SU-DHL-6 (cell line): ENCODE data around the gene TNFRSF4.

ENCODE experiments used
- H2AFZ ChIP-seq: fragments of 200-600 bp; sonication (generic); 2 replicates; pipeline ENCODE4 v1.6.1; 2014; ENCODE audit warnings: low read depth, mild to moderate bottlenecking, moderate library complexity, mixed read lengths, antibody characterized with exemption, low read length; ENCODE audit not compliant: severe bottlenecking
- H3F3A ChIP-seq: fragments of 200-600 bp; shearing (Covaris generic); 2 replicates; pipeline ENCODE4 v1.6.0; 2016; ENCODE audit warnings: antibody characterized with exemption, mild to moderate bottlenecking; ENCODE audit not compliant: insufficient read depth
- H3K27ac ChIP-seq: fragments of 200-600 bp; sonication (generic); 2 replicates; pipeline ENCODE4 v1.5.1; 2016; ENCODE audit warnings: low read depth, mild to moderate bottlenecking, low read length, moderate library complexity, mixed read lengths
- H3K27me3 ChIP-seq: fragments of 200-600 bp; sonication (generic), shearing (Covaris generic); 2 replicates; pipeline ENCODE4 v1.6.0; 2014; ENCODE audit warnings: mild to moderate bottlenecking, low read length
- H3K36me3 ChIP-seq: fragments of 200-600 bp; sonication (generic); 2 replicates; pipeline ENCODE4 v1.6.1; 2014; ENCODE audit warnings: mild to moderate bottlenecking, low read length, mixed read lengths
- H3K4me2 ChIP-seq: fragments of 300-600, 200-600 bp; shearing (Covaris generic), sonication (generic); 2 replicates; pipeline ENCODE4 v1.6.0; 2014; ENCODE audit warnings: low read length, low read depth, mild to moderate bottlenecking; ENCODE audit not compliant: poor library complexity, severe bottlenecking
- H3K4me3 ChIP-seq: fragments of 200-600 bp; sonication (generic); 2 replicates; pipeline ENCODE4 v1.5.1; 2014; ENCODE audit warnings: antibody characterized with exemption, low read length, mild to moderate bottlenecking, mixed read lengths; ENCODE audit not compliant: insufficient read depth, poor library complexity, severe bottlenecking
- H3K79me2 ChIP-seq: fragments of 200-600 bp; sonication (generic); 2 replicates; pipeline ENCODE4 v1.6.1; 2014; ENCODE audit warnings: mild to moderate bottlenecking, low read length, moderate library complexity; ENCODE audit not compliant: insufficient read depth
- H3K9ac ChIP-seq: fragments of 200-600 bp; sonication (generic); 2 replicates; pipeline ENCODE4 v1.7.0; 2014; ENCODE audit warnings: mild to moderate bottlenecking, low read length
- H3K9me2 ChIP-seq: fragments of 200-600 bp; sonication (generic); replicated peaks from 2 replicates; pipeline ENCODE4 v1.6.1; 2014; ENCODE audit warnings: low read length; ENCODE audit not compliant: insufficient read depth
- H3K9me3 ChIP-seq: fragments of 200-600 bp; sonication (generic); 2 replicates; pipeline ENCODE4 v1.6.1; 2014; ENCODE audit warnings: low read length, mixed read lengths; ENCODE audit not compliant: insufficient read depth
- H4K20me1 ChIP-seq: fragments of 200-600 bp; sonication (generic); 2 replicates; pipeline ENCODE4 v1.6.1; 2014; ENCODE audit warnings: low read depth, mild to moderate bottlenecking, antibody characterized with exemption, low read length, moderate library complexity, mixed read lengths
- EZH2phosphoT487 ChIP-seq: fragments of 200-600 bp; sonication (generic), shearing (Covaris generic); conservative IDR thresholded peaks from 2 replicates; pipeline ENCODE4 v1.6.1; 2018; ENCODE audit warnings: mild to moderate bottlenecking, antibody characterized with exemption, low read length, moderate library complexity, mixed read lengths
- TF ChIP-seq, protein P1 (sequence below): fragments of 200-600 bp; sonication (generic); IDR thresholded peaks from one replicate; pipeline ENCODE4 v1.5.1; 2017; ENCODE audit warnings: antibody characterized with exemption, mild to moderate bottlenecking, low read length, moderate library complexity; ENCODE audit not compliant: insufficient read depth, poor library complexity, severe bottlenecking

TNFRSF4 gene

GRCh38 chr1:1226566-1227362 lies 12.8 kb upstream of the TNFRSF4 start:
- Histone ChIP-seq H3K79me2 (peaks cover 42% of the 10 kb centered on the region), H3F3A (no peaks in the 10 kb centered on the region), H4K20me1 (no peaks in the 10 kb centered on the region)

GRCh38 chr1:1225913-1226312 lies 12.0 kb upstream of the TNFRSF4 start:
- H2AFZ ChIP-seq = no peak overlapping the region
- no peaks in the 10 kb centered on the region for H3K27me3 ChIP-seq
- no peak overlapping the region for H3K4me2 ChIP-seq
- no peaks in the 10 kb centered on the region for H3K9me2 ChIP-seq
- no peak overlapping the region for H3K4me3 ChIP-seq
- no peaks in the 10 kb centered on the region for H3F3A ChIP-seq
- H3K36me3 ChIP-seq = no peaks in the 10 kb centered on the region
- TF ChIP-seq, protein P1, sequence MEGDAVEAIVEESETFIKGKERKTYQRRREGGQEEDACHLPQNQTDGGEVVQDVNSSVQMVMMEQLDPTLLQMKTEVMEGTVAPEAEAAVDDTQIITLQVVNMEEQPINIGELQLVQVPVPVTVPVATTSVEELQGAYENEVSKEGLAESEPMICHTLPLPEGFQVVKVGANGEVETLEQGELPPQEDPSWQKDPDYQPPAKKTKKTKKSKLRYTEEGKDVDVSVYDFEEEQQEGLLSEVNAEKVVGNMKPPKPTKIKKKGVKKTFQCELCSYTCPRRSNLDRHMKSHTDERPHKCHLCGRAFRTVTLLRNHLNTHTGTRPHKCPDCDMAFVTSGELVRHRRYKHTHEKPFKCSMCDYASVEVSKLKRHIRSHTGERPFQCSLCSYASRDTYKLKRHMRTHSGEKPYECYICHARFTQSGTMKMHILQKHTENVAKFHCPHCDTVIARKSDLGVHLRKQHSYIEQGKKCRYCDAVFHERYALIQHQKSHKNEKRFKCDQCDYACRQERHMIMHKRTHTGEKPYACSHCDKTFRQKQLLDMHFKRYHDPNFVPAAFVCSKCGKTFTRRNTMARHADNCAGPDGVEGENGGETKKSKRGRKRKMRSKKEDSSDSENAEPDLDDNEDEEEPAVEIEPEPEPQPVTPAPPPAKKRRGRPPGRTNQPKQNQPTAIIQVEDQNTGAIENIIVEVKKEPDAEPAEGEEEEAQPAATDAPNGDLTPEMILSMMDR = no peak
- TF ChIP-seq EZH2phosphoT487 = no peak
- H3K9me3 ChIP-seq = no peaks in the 10 kb centered on the region
- no peaks in the 10 kb centered on the region for H4K20me1 ChIP-seq
- no peak overlapping the region for H3K9ac ChIP-seq
- H3K79me2 ChIP-seq = peaks cover 35% of the 10 kb centered on the region
- no peak overlapping the region for H3K27ac ChIP-seq

More at GRCh38 chr1:1226566-1227362, 12.8 kb upstream of the TNFRSF4 start:
- Histone ChIP-seq H3K4me3 (no peak overlapping the region), H3K9ac (no peak overlapping the region), H2AFZ (no peak overlapping the region), H3K9me2 (no peaks in the 10 kb centered on the region), H3K9me3 (no peaks in the 10 kb centered on the region), H3K4me2 (no peak overlapping the region), H3K27me3 (no peaks in the 10 kb centered on the region), H3K27ac (no peak overlapping the region), H3K36me3 (no peaks in the 10 kb centered on the region)
- TF ChIP-seq, protein P1 = no peak
- no peak for TF ChIP-seq EZH2phosphoT487

GRCh38 chr1:1225238-1225845 lies 11.4 kb upstream of the TNFRSF4 start:
- Histone ChIP-seq H4K20me1 (no peaks in the 10 kb centered on the region), H3K9me2 (no peaks in the 10 kb centered on the region), H3K27ac (no peak overlapping the region), H3K79me2 (peaks cover 30% of the 10 kb centered on the region), H3K27me3 (no peaks in the 10 kb centered on the region), H3K4me2 (no peak overlapping the region), H3K9me3 (no peaks in the 10 kb centered on the region), H3K4me3 (no peak overlapping the region), H3K9ac (no peak overlapping the region), H2AFZ (no peak overlapping the region), H3F3A (no peaks in the 10 kb centered on the region), H3K36me3 (no peaks in the 10 kb centered on the region)
- TF ChIP-seq, protein P1 = no peak
- TF ChIP-seq EZH2phosphoT487 = no peak
